ENCODE results near the gene SAA4. TPM values are rescaled to one million over a fixed set of nuclear protein-coding genes. Genes with fewer than 3 reads are reported as not detected.

The SAA4 gene
- total and polyA plus RNA-seq, 4 experiments from 2014 or later = not detected

- no peak for DNase-seq
- no peaks in the 10 kb centered on the region for H3K27me3 ChIP-seq (ENCODE audit: insufficient read depth, low read length)
- no peaks in the 10 kb centered on the region for H3K36me3 ChIP-seq (ENCODE audit: insufficient read depth, low read length)
- Mint-ChIP-seq H3K4me3 (no peak overlapping the region), H3K27me3 (peaks cover 3 to 14% of the 10 kb centered on the region in 2 donors), H3K27ac (no peak overlapping the region), H3K9me3 (peaks cover 0 to under 1% (median 0%) of the 10 kb centered on the region in 8 donors), H3K4me1 (no peaks in the 10 kb centered on the region), H3K36me3 (no peaks in the 10 kb centered on the region)
- no peaks in the 10 kb centered on the region for H3K4me1 ChIP-seq (ENCODE audit: insufficient read depth, low read length)
- no peak overlapping the region for H3K27ac ChIP-seq (ENCODE audit: low read depth, low read length)
- ChIA-PET POLR2A (ENCODE audit: partially characterized antibody) (no interaction called here), CTCF (ENCODE audit: partially characterized antibody) (interaction anchor here (1.4 kb wide), 1 partner anchor 500 kb away, joined by 4 read pairs; no protein-coding TSS in a partner anchor)
- no peaks in the 10 kb centered on the region for H3K9me3 ChIP-seq (ENCODE audit: control insufficient read depth in 1 of 2, low read length in 2 of 2)
- H3K4me3 ChIP-seq (ENCODE audit: low read length in 2 of 2) = no peak overlapping the region
- intact Hi-C loops (cut with micrococcal nuclease) = no loop called here
Measured at GRCh38 chr11:18230859-18231258, 5.7 kb downstream of the SAA4 start.

- no peaks in the 10 kb centered on the region for H3K4me1 ChIP-seq (ENCODE audit: insufficient read depth, low read length)
- H3K9me3 ChIP-seq (ENCODE audit: control insufficient read depth in 1 of 2, low read length in 2 of 2) = no peaks in the 10 kb centered on the region
- ChIA-PET POLR2A (ENCODE audit: partially characterized antibody) (no interaction called here), CTCF (ENCODE audit: partially characterized antibody) (interaction anchor here (1.5 to 2.1 kb wide), 2 partner anchors 8 to 535 kb away, joined by 4 read pairs; no protein-coding TSS in a partner anchor)
- H3K27ac ChIP-seq (ENCODE audit: low read depth, low read length) = no peak overlapping the region
- no peaks in the 10 kb centered on the region for H3K36me3 ChIP-seq (ENCODE audit: insufficient read depth, low read length)
- Mint-ChIP-seq H3K27me3 (peaks cover 6 to 12% of the 10 kb centered on the region in 2 donors), H3K4me3 (no peak overlapping the region), H3K27ac (no peak overlapping the region), H3K4me1 (no peaks in the 10 kb centered on the region), H3K36me3 (no peaks in the 10 kb centered on the region), H3K9me3 (peaks cover 0 to 2% (median 0%) of the 10 kb centered on the region in 8 donors)
- intact Hi-C loops (cut with micrococcal nuclease) = no loop called here
- H3K4me3 ChIP-seq (ENCODE audit: low read length in 2 of 2) = no peak overlapping the region
- DNase-seq = no peak
- no peaks in the 10 kb centered on the region for H3K27me3 ChIP-seq (ENCODE audit: insufficient read depth, low read length)
Measured at GRCh38 chr11:18229501-18229900, 7.1 kb downstream of the SAA4 start.

GRCh38 chr11:18225913-18226312 lies 10.7 kb downstream of the SAA4 start:
- CTCF ChIA-PET (ENCODE audit: partially characterized antibody) = interaction anchor here (1.6 kb wide), 1 partner anchor 18 kb away, joined by 3 read pairs; no protein-coding TSS in a partner anchor

GRCh38 chr11:18223591-18224387 lies 12.8 kb downstream of the SAA4 start:
- ChIA-PET CTCF (ENCODE audit: partially characterized antibody) (no interaction called here), POLR2A (ENCODE audit: partially characterized antibody) (no interaction called here)
- no peaks in the 10 kb centered on the region for H3K27me3 ChIP-seq (ENCODE audit: insufficient read depth, low read length)
- H3K4me3 Mint-ChIP-seq = no peak overlapping the region
- H3K4me1 Mint-ChIP-seq = no peaks in the 10 kb centered on the region
- H3K36me3 ChIP-seq (ENCODE audit: insufficient read depth, low read length) = no peaks in the 10 kb centered on the region
- H3K27ac Mint-ChIP-seq = no peak overlapping the region
- peaks cover 0 to 2% (median 0%) of the 10 kb centered on the region in 8 donors for H3K9me3 Mint-ChIP-seq
- no peaks in the 10 kb centered on the region for H3K36me3 Mint-ChIP-seq
- no peak overlapping the region for H3K27ac ChIP-seq (ENCODE audit: low read depth, low read length)
- no peaks in the 10 kb centered on the region for H3K4me1 ChIP-seq (ENCODE audit: insufficient read depth, low read length)
- peaks cover 7 to 8% of the 10 kb centered on the region in 2 donors for H3K27me3 Mint-ChIP-seq
- H3K4me3 ChIP-seq (ENCODE audit: low read length in 2 of 2) = no peak overlapping the region
- no peak for DNase-seq
- no peaks in the 10 kb centered on the region for H3K9me3 ChIP-seq (ENCODE audit: control insufficient read depth in 1 of 2, low read length in 2 of 2)
- intact Hi-C loops (cut with micrococcal nuclease) = no loop called here

More at GRCh38 chr11:18225913-18226312, 10.7 kb downstream of the SAA4 start:
- Histone ChIP-seq H3K9me3 (ENCODE audit: control insufficient read depth in 1 of 2, low read length in 2 of 2) (no peaks in the 10 kb centered on the region), H3K27ac (ENCODE audit: low read depth, low read length) (no peak overlapping the region), H3K4me3 (ENCODE audit: low read length in 2 of 2) (no peak overlapping the region), H3K36me3 (ENCODE audit: insufficient read depth, low read length) (no peaks in the 10 kb centered on the region), H3K27me3 (ENCODE audit: insufficient read depth, low read length) (no peaks in the 10 kb centered on the region), H3K4me1 (ENCODE audit: insufficient read depth, low read length) (no peaks in the 10 kb centered on the region)
- H3K4me3 Mint-ChIP-seq = no peak overlapping the region
- POLR2A ChIA-PET (ENCODE audit: partially characterized antibody) = no interaction called here
- no peaks in the 10 kb centered on the region for H3K36me3 Mint-ChIP-seq
- H3K9me3 Mint-ChIP-seq = peaks cover 0 to 2% (median 0%) of the 10 kb centered on the region in 8 donors
- H3K27ac Mint-ChIP-seq = no peak overlapping the region
- intact Hi-C loops (cut with micrococcal nuclease) = no loop called here
- DNase-seq = no peak
- H3K4me1 Mint-ChIP-seq = no peaks in the 10 kb centered on the region
- peaks cover 6 to 7% of the 10 kb centered on the region in 2 donors for H3K27me3 Mint-ChIP-seq

GRCh38 chr11:18222814-18223421 lies 13.7 kb downstream of the SAA4 start:
- ChIA-PET POLR2A (ENCODE audit: partially characterized antibody) (no interaction called here), CTCF (ENCODE audit: partially characterized antibody) (no interaction called here)
- no peaks in the 10 kb centered on the region for H3K36me3 Mint-ChIP-seq
- no peaks in the 10 kb centered on the region for H3K4me1 Mint-ChIP-seq
- intact Hi-C loops (cut with micrococcal nuclease) = no loop called here
- peaks cover 0 to 4% (median 0%) of the 10 kb centered on the region in 8 donors for H3K9me3 Mint-ChIP-seq
- no peak for DNase-seq
- Histone ChIP-seq H3K27ac (ENCODE audit: low read depth, low read length) (no peak overlapping the region), H3K9me3 (ENCODE audit: control insufficient read depth in 1 of 2, low read length in 2 of 2) (no peaks in the 10 kb centered on the region), H3K4me1 (ENCODE audit: insufficient read depth, low read length) (no peaks in the 10 kb centered on the region), H3K36me3 (ENCODE audit: insufficient read depth, low read length) (no peaks in the 10 kb centered on the region), H3K27me3 (ENCODE audit: insufficient read depth, low read length) (no peaks in the 10 kb centered on the region), H3K4me3 (ENCODE audit: low read length in 2 of 2) (no peak overlapping the region)
- H3K27ac Mint-ChIP-seq = no peak overlapping the region
- H3K27me3 Mint-ChIP-seq = peaks cover 7 to 9% of the 10 kb centered on the region in 2 donors
- no peak overlapping the region for H3K4me3 Mint-ChIP-seq

GRCh38 chr11:18221274-18221876 lies 15.2 kb downstream of the SAA4 start:
- CTCF ChIA-PET (ENCODE audit: partially characterized antibody) = no interaction called here
- H3K4me3 Mint-ChIP-seq = no peak overlapping the region
- no peaks in the 10 kb centered on the region for H3K36me3 Mint-ChIP-seq
- no peak overlapping the region for H3K27ac Mint-ChIP-seq
- H3K9me3 Mint-ChIP-seq = peaks cover 0 to 4% (median 0%) of the 10 kb centered on the region in 8 donors
- H3K4me1 Mint-ChIP-seq = no peaks in the 10 kb centered on the region
- Histone ChIP-seq H3K27me3 (ENCODE audit: insufficient read depth, low read length) (no peaks in the 10 kb centered on the region), H3K27ac (ENCODE audit: low read depth, low read length) (no peak overlapping the region), H3K4me3 (ENCODE audit: low read length in 2 of 2) (no peak overlapping the region), H3K9me3 (ENCODE audit: control insufficient read depth in 1 of 2, low read length in 2 of 2) (no peaks in the 10 kb centered on the region), H3K36me3 (ENCODE audit: insufficient read depth, low read length) (no peaks in the 10 kb centered on the region), H3K4me1 (ENCODE audit: insufficient read depth, low read length) (no peaks in the 10 kb centered on the region)
- H3K27me3 Mint-ChIP-seq = peaks cover 6 to 9% of the 10 kb centered on the region in 2 donors
- no peak for DNase-seq
- POLR2A ChIA-PET (ENCODE audit: partially characterized antibody) = no interaction called here
- intact Hi-C loops (cut with micrococcal nuclease) = no loop called here

GRCh38 chr11:18209058-18209457 lies 27.5 kb downstream of the SAA4 start:
- intact Hi-C loops (cut with micrococcal nuclease) = no loop called here
- CTCF ChIA-PET (ENCODE audit: partially characterized antibody) = no interaction called here

More at GRCh38 chr11:18209058-18209457, 27.5 kb downstream of the SAA4 start:
- peaks cover 4% of the 10 kb centered on the region for H3K27me3 ChIP-seq (ENCODE audit: insufficient read depth, low read length)
- DNase-seq = no peak
- no peaks in the 10 kb centered on the region for H3K36me3 ChIP-seq (ENCODE audit: insufficient read depth, low read length)
- Mint-ChIP-seq H3K9me3 (peaks cover 0 to 2% (median 0%) of the 10 kb centered on the region in 8 donors), H3K27ac (no peak overlapping the region), H3K27me3 (peaks cover 27 to 30% of the 10 kb centered on the region in 2 donors), H3K36me3 (peaks cover 1 to 3% of the 10 kb centered on the region in 2 donors), H3K4me1 (peaks cover 0 to 4% (median under 1%) of the 10 kb centered on the region in 4 donors), H3K4me3 (no peak overlapping the region)
- POLR2A ChIA-PET (ENCODE audit: partially characterized antibody) = no interaction called here
- H3K4me3 ChIP-seq (ENCODE audit: low read length in 2 of 2) = no peak overlapping the region
- no peaks in the 10 kb centered on the region for H3K9me3 ChIP-seq (ENCODE audit: control insufficient read depth in 1 of 2, low read length in 2 of 2)
- H3K27ac ChIP-seq (ENCODE audit: low read depth, low read length) = no peak overlapping the region
- H3K4me1 ChIP-seq (ENCODE audit: insufficient read depth, low read length) = no peaks in the 10 kb centered on the region
